RWPE2 (cell line): ENCODE results near the gene HOXA13.

ENCODE experiments used
- ATAC-seq: fragments of 200-7000 bp; cut with Tn5 transposase; 3 replicates; pipeline ENCODE4 v1.9.1; 2021; ENCODE audit warnings: low read depth
- DNase-seq: peaks from one replicate; pipeline ENCODE4 v3.0.0-alpha.2; 2020; ENCODE audit warnings: low spot score
- H3K27ac ChIP-seq: fragments of 450-650 bp; 2 replicates; pipeline ENCODE4 v1.5.1; 2017; ENCODE audit warnings: mild to moderate bottlenecking; ENCODE audit not compliant: poor library complexity, severe bottlenecking
- H3K27me3 ChIP-seq: fragments of 250-450 bp; sonication (Bioruptor Pico); 2 replicates; pipeline ENCODE4 v1.5.1; 2021; ENCODE audit warnings: mild to moderate bottlenecking, moderate library complexity; ENCODE audit not compliant: insufficient read depth, poor library complexity, severe bottlenecking
- H3K36me3 ChIP-seq: fragments of 250-450 bp; sonication (Bioruptor Pico); 2 replicates; pipeline ENCODE4 v1.5.1; 2020; ENCODE audit warnings: low read depth, mild to moderate bottlenecking, moderate library complexity
- H3K4me1 ChIP-seq: fragments of 250-450 bp; sonication (Bioruptor Pico); 2 replicates; pipeline ENCODE4 v1.5.1; 2021; ENCODE audit warnings: mild to moderate bottlenecking, moderate library complexity; ENCODE audit not compliant: insufficient read depth, poor library complexity, severe bottlenecking
- H3K4me3 ChIP-seq: fragments of 250-450 bp; sonication (Bioruptor Pico); 2 replicates; pipeline ENCODE4 v1.5.1; 2021; ENCODE audit warnings: mild to moderate bottlenecking, moderate library complexity; ENCODE audit not compliant: severe bottlenecking
- H3K9me3 ChIP-seq: fragments of 250-450 bp; sonication (Bioruptor Pico); 2 replicates; pipeline ENCODE4 v1.5.1; 2021; ENCODE audit warnings: mild to moderate bottlenecking, moderate library complexity; ENCODE audit not compliant: severe bottlenecking
- CTCF ChIP-seq: fragments of 450-650 bp; IDR thresholded peaks from one replicate; pipeline ENCODE4 v1.5.1; 2017; ENCODE audit warnings: mild to moderate bottlenecking, moderate library complexity; ENCODE audit not compliant: poor library complexity, severe bottlenecking

The HOXA13 gene

GRCh38 chr7:27221201-27221797 is 21.4 kb upstream of the HOXA13 start:
- TF ChIP-seq CTCF = no peak
- H3K27ac ChIP-seq = no peak overlapping the region
- ATAC-seq = peak; percentile 50; the same call in 2 of the 3 replicates
- H3K36me3 ChIP-seq = no peaks in the 10 kb centered on the region
- no peak overlapping the region for H3K4me3 ChIP-seq
- no peaks in the 10 kb centered on the region for H3K9me3 ChIP-seq
- DNase-seq = no peak
- H3K27me3 ChIP-seq = no peaks in the 10 kb centered on the region
- H3K4me1 ChIP-seq = no peaks in the 10 kb centered on the region

- Histone ChIP-seq H3K27me3 (no peaks in the 10 kb centered on the region), H3K27ac (no peak overlapping the region), H3K4me3 (no peak overlapping the region), H3K36me3 (no peaks in the 10 kb centered on the region), H3K9me3 (no peaks in the 10 kb centered on the region), H3K4me1 (no peaks in the 10 kb centered on the region)
- DNase-seq (no peak), ATAC-seq (no peak)
- no peak for TF ChIP-seq CTCF
Observed at GRCh38 chr7:27220440-27220955, 20.6 kb upstream of the HOXA13 start.

DNA sequence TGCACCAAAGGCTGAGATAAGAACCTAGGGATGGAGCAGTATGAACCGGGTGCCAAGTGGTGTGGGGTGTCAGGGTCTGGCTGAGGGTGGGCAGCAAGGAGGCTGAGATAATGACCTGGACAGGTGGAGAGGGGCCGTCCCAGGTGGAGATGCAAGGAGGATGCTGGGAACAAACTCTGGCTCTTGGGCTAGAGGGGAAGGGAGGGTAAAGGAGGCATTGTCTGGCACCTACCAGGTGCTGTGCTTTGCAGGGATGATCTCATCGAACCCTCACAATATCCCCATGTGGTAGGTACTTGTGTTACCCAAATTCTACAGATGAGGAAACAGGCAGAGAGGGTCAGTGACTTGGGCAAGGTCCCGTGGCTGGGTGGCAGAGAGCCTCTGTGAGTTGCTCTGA is 19.9 kb upstream of the HOXA13 start:
- no peaks in the 10 kb centered on the region for H3K27me3 ChIP-seq
- no peak overlapping the region for H3K27ac ChIP-seq
- TF ChIP-seq CTCF = no peak
- ATAC-seq (no peak), DNase-seq (no peak)
- no peaks in the 10 kb centered on the region for H3K36me3 ChIP-seq
- no peaks in the 10 kb centered on the region for H3K9me3 ChIP-seq
- no peak overlapping the region for H3K4me3 ChIP-seq
- no peaks in the 10 kb centered on the region for H3K4me1 ChIP-seq

DNA sequence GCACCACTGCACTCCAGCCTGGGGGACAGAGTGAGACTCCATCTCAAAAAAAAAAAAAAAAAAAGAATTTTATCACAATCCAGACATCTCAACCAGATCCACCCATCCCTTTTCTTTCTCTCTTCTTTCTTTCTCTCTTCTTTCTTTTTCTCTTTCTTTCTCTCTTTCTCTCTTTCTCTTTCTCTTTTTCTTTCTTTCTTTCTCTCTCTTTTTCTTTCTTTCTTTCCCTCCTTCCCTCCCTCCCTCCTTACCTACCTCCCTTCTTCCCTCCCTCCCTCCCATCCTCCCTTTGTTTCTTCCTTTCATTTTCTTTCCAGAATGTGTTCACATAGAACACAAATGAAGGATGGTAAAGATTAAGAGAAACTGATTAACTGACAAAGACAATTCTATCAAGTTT is 18.1 kb upstream of the HOXA13 start:
- DNase-seq = no peak

More for the DNA sequence above, 18.1 kb upstream of the HOXA13 start:
- no peak for ATAC-seq
- no peaks in the 10 kb centered on the region for H3K9me3 ChIP-seq
- no peaks in the 10 kb centered on the region for H3K36me3 ChIP-seq
- no peak overlapping the region for H3K27ac ChIP-seq
- no peaks in the 10 kb centered on the region for H3K27me3 ChIP-seq
- H3K4me1 ChIP-seq = no peaks in the 10 kb centered on the region
- H3K4me3 ChIP-seq = no peak overlapping the region
- no peak for TF ChIP-seq CTCF
